ENCODE measurements around the gene HTR5A.

HTR5A gene

GRCh38 chr7:155066417-155066950 lies 3.6 kb upstream of the HTR5A start:
- no peaks in the 10 kb centered on the region for H3K36me3 Mint-ChIP-seq
- no peaks in the 10 kb centered on the region for H3K9me3 Mint-ChIP-seq
- no peak overlapping the region for H3K27ac Mint-ChIP-seq

GRCh38 chr7:155071121-155071651 lies 1.1 kb downstream of the HTR5A start:
- H3K9me3 Mint-ChIP-seq = no peaks in the 10 kb centered on the region
- H3K27ac Mint-ChIP-seq = peak overlapping the region; percentile 30
- H3K4me3 Mint-ChIP-seq = no peak overlapping the region
- H3K36me3 Mint-ChIP-seq = no peaks in the 10 kb centered on the region
- H3K27me3 Mint-ChIP-seq = peaks cover 28% of the 10 kb centered on the region
- H3K4me1 Mint-ChIP-seq = no peaks in the 10 kb centered on the region

More at GRCh38 chr7:155066417-155066950, 3.6 kb upstream of the HTR5A start:
- peaks cover 14% of the 10 kb centered on the region for H3K27me3 Mint-ChIP-seq
- H3K4me1 Mint-ChIP-seq = no peaks in the 10 kb centered on the region
- H3K4me3 Mint-ChIP-seq = no peak overlapping the region

- peaks cover 26% of the 10 kb centered on the region for H3K27me3 Mint-ChIP-seq
- H3K27ac Mint-ChIP-seq = no peak overlapping the region
- H3K4me3 Mint-ChIP-seq = no peak overlapping the region
- no peaks in the 10 kb centered on the region for H3K36me3 Mint-ChIP-seq
- no peaks in the 10 kb centered on the region for H3K9me3 Mint-ChIP-seq
- H3K4me1 Mint-ChIP-seq = no peaks in the 10 kb centered on the region
Measured at GRCh38 chr7:155071916-155072571, 1.9 kb downstream of the HTR5A start.

- H3K4me1 Mint-ChIP-seq = no peaks in the 10 kb centered on the region
- no peaks in the 10 kb centered on the region for H3K36me3 Mint-ChIP-seq
- no peak overlapping the region for H3K4me3 Mint-ChIP-seq
- H3K27me3 Mint-ChIP-seq = peaks cover 20% of the 10 kb centered on the region
- H3K9me3 Mint-ChIP-seq = no peaks in the 10 kb centered on the region
- no peak overlapping the region for H3K27ac Mint-ChIP-seq
Measured at GRCh38 chr7:155073922-155074321, 3.8 kb downstream of the HTR5A start.

- no peaks in the 10 kb centered on the region for H3K4me1 Mint-ChIP-seq
- no peak overlapping the region for H3K27ac Mint-ChIP-seq
- no peaks in the 10 kb centered on the region for H3K36me3 Mint-ChIP-seq
- H3K4me3 Mint-ChIP-seq = no peak overlapping the region
- H3K27me3 Mint-ChIP-seq = peaks cover 15% of the 10 kb centered on the region
- H3K9me3 Mint-ChIP-seq = no peaks in the 10 kb centered on the region
Measured at GRCh38 chr7:155084021-155084420, 13.9 kb downstream of the HTR5A start.

- Mint-ChIP-seq H3K27ac (no peak overlapping the region), H3K27me3 (peaks cover 15% of the 10 kb centered on the region), H3K9me3 (no peaks in the 10 kb centered on the region), H3K4me3 (no peak overlapping the region), H3K36me3 (no peaks in the 10 kb centered on the region), H3K4me1 (no peaks in the 10 kb centered on the region)
Measured at GRCh38 chr7:155084969-155085368, 14.8 kb downstream of the HTR5A start.

- Mint-ChIP-seq H3K4me3 (no peak overlapping the region), H3K36me3 (no peaks in the 10 kb centered on the region), H3K9me3 (peaks cover 6% of the 10 kb centered on the region), H3K27ac (no peak overlapping the region), H3K27me3 (peaks cover 6% of the 10 kb centered on the region), H3K4me1 (peaks cover 4% of the 10 kb centered on the region)
Measured at GRCh38 chr7:155090684-155091083, 20.6 kb downstream of the HTR5A start.

GRCh38 chr7:155093596-155093995 lies 23.5 kb downstream of the HTR5A start:
- peaks cover 10% of the 10 kb centered on the region for H3K27me3 Mint-ChIP-seq
- peaks cover 9% of the 10 kb centered on the region for H3K9me3 Mint-ChIP-seq
- no peaks in the 10 kb centered on the region for H3K36me3 Mint-ChIP-seq
- H3K4me3 Mint-ChIP-seq = no peak overlapping the region
- no peak overlapping the region for H3K27ac Mint-ChIP-seq
- peaks cover 4% of the 10 kb centered on the region for H3K4me1 Mint-ChIP-seq

GRCh38 chr7:155094636-155095135 lies 24.6 kb downstream of the HTR5A start:
- no peak overlapping the region for H3K4me3 Mint-ChIP-seq
- no peak overlapping the region for H3K27ac Mint-ChIP-seq
- no peaks in the 10 kb centered on the region for H3K36me3 Mint-ChIP-seq
- H3K4me1 Mint-ChIP-seq = peaks cover 4% of the 10 kb centered on the region
- H3K27me3 Mint-ChIP-seq = peaks cover 13% of the 10 kb centered on the region
- H3K9me3 Mint-ChIP-seq = peaks cover 9% of the 10 kb centered on the region

- H3K27me3 Mint-ChIP-seq = peaks cover 12% of the 10 kb centered on the region
- H3K4me3 Mint-ChIP-seq = no peak overlapping the region
- no peaks in the 10 kb centered on the region for H3K4me1 Mint-ChIP-seq
- peaks cover 9% of the 10 kb centered on the region for H3K9me3 Mint-ChIP-seq
- H3K36me3 Mint-ChIP-seq = no peaks in the 10 kb centered on the region
- no peak overlapping the region for H3K27ac Mint-ChIP-seq
Measured at GRCh38 chr7:155097338-155097737, 27.2 kb downstream of the HTR5A start.

GRCh38 chr7:155103839-155104238 lies 33.7 kb downstream of the HTR5A start:
- H3K9me3 Mint-ChIP-seq = no peaks in the 10 kb centered on the region
- H3K4me3 Mint-ChIP-seq = no peak overlapping the region
- H3K27me3 Mint-ChIP-seq = peaks cover 6% of the 10 kb centered on the region
- no peak overlapping the region for H3K27ac Mint-ChIP-seq
- H3K36me3 Mint-ChIP-seq = no peaks in the 10 kb centered on the region
- no peaks in the 10 kb centered on the region for H3K4me1 Mint-ChIP-seq

- Mint-ChIP-seq H3K36me3 (no peaks in the 10 kb centered on the region), H3K27me3 (peaks cover 5% of the 10 kb centered on the region), H3K4me3 (no peak overlapping the region), H3K4me1 (no peaks in the 10 kb centered on the region), H3K27ac (no peak overlapping the region), H3K9me3 (no peaks in the 10 kb centered on the region)
Measured at GRCh38 chr7:155104913-155105312, 34.8 kb downstream of the HTR5A start.

- H3K4me1 Mint-ChIP-seq = no peaks in the 10 kb centered on the region
- H3K36me3 Mint-ChIP-seq = no peaks in the 10 kb centered on the region
- no peak overlapping the region for H3K27ac Mint-ChIP-seq
- H3K9me3 Mint-ChIP-seq = no peaks in the 10 kb centered on the region
- peaks cover 5% of the 10 kb centered on the region for H3K27me3 Mint-ChIP-seq
- no peak overlapping the region for H3K4me3 Mint-ChIP-seq
Measured at GRCh38 chr7:155106356-155106755, 36.2 kb downstream of the HTR5A start.

GRCh38 chr7:155107126-155107525 lies 37.0 kb downstream of the HTR5A start:
- H3K27me3 Mint-ChIP-seq = peaks cover 7% of the 10 kb centered on the region
- H3K9me3 Mint-ChIP-seq = no peaks in the 10 kb centered on the region
- no peaks in the 10 kb centered on the region for H3K36me3 Mint-ChIP-seq
- H3K4me3 Mint-ChIP-seq = no peak overlapping the region
- H3K4me1 Mint-ChIP-seq = no peaks in the 10 kb centered on the region
- H3K27ac Mint-ChIP-seq = no peak overlapping the region

- Mint-ChIP-seq H3K4me1 (no peaks in the 10 kb centered on the region), H3K27ac (no peak overlapping the region), H3K36me3 (no peaks in the 10 kb centered on the region), H3K27me3 (peaks cover 9% of the 10 kb centered on the region), H3K4me3 (no peak overlapping the region), H3K9me3 (no peaks in the 10 kb centered on the region)
Measured at GRCh38 chr7:155108144-155108901, 38.2 kb downstream of the HTR5A start.

GRCh38 chr7:155109121-155109520 lies 39.0 kb downstream of the HTR5A start:
- Mint-ChIP-seq H3K36me3 (no peaks in the 10 kb centered on the region), H3K4me3 (no peak overlapping the region), H3K27ac (no peak overlapping the region), H3K27me3 (peaks cover 9% of the 10 kb centered on the region), H3K9me3 (no peaks in the 10 kb centered on the region), H3K4me1 (no peaks in the 10 kb centered on the region)

All from activated naive CD4-positive, alpha-beta T cell treated with anti-CD3 and anti-CD28 coated beads, Interleukin-2, amount 50 U/mL, for 24 hours (primary cell).